ENCODE measurements around the gene ATRAID.

The ATRAID gene

DNA sequence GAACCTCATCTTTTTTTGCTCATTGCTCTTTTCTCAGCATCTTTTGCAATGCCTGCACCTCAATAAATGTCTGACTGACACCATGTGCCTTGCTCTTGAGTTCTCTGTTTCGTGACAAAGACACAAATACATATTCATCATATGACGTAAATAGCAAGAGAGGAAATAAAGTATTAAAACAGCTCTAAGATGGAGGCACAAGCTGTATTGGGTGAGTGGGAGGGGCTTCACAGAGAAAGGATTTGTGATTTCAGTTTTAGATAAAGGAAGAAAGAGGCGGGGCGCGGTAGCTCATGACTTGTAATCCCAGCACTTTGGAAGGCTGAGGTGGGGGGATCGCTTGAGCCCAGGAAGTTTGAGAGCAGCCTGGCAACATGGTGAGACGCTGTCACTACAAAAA, 8.2 kb downstream of the ATRAID start:
- no peak for DNase-seq

DNA sequence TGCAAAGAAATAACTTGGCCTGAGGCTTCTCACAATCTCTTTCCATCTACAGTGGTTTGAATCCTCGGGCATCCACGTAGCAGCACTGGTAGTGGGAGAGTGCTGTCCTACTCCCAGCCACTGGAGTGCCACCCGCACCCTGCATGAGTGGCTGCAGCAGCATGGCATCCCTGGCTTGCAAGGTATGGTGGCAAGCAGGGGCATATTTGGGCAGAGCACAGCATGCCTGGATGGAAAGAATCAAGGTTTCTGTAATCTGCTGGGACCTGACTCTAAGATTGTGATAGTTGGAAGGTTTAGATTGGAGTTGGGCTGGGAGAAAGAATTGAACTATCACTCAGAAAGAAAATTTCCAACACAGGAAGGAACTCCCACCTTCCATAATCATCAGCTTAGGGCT, 9.3 kb downstream of the ATRAID start:
- no peak for DNase-seq

DNA sequence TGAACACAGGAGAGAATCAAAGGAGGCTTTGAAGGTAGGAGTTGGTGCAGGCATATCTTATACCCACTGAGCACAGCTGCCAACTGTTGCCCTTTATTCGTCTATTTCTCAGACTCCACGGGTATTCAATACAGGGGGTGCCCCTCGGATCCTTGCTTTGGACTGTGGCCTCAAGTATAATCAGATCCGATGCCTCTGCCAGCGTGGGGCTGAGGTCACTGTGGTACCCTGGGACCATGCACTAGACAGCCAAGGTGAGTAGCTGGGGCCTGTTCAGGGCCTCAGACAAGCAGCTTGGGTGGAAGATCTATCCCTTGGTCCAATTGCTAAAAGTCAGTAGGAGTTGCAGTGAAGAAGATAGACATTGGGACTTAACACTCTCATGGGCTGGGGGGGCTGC, 10.6 kb downstream of the ATRAID start:
- DNase-seq = no peak

DNA sequence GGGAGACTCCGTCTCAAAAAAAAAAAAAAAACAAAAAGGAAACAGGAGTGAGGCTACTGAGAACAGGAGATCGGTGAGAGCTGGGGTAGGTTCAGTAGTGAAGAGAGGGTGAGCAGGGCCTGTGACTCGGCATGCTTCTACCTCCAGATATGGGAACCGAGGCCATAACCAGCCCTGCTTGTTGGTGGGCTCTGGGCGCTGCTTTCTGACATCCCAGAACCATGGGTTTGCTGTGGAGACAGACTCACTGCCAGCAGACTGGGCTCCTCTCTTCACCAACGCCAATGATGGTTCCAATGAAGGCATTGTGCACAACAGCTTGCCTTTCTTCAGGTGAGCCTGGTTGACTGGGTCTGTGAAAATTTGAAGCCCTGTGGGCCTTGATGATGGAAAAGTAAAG, 11.6 kb downstream of the ATRAID start:
- no peak for DNase-seq

DNA sequence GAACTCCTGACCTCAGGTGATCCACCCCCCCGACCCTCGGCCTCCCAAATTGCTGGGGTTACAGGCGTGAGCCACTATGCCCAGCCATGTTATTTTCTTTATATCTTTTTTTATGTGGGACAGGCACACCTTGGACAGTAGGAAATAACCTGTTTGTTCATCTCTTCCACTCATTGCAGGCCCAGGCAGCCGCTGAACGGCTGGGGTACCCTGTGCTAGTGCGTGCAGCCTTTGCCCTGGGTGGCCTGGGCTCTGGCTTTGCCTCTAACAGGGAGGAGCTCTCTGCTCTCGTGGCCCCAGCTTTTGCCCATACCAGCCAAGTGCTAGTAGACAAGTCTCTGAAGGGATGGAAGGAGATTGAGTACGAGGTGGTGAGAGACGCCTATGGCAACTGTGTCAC, 13.7 kb downstream of the ATRAID start:
- DNase-seq = no peak

DNA sequence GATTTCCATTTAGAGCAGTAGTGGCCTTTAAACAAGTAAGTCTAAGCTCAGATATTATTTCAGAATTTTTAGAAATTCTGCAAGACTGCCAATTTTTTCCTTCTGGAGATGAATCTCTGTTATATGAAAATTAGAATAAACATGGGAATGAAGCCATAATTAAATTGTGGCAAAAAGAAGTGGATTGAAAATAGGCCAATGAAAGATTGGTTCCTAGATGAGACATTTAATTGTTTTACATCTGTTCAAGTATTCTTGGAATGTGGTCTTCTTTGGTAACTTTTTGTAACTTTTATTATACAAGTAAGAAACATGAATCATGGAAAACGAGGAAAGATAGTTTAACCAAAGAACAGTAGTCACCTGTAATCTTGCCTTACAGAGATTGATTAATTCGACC, 15.7 kb downstream of the ATRAID start:
- DNase-seq = no peak

DNA sequence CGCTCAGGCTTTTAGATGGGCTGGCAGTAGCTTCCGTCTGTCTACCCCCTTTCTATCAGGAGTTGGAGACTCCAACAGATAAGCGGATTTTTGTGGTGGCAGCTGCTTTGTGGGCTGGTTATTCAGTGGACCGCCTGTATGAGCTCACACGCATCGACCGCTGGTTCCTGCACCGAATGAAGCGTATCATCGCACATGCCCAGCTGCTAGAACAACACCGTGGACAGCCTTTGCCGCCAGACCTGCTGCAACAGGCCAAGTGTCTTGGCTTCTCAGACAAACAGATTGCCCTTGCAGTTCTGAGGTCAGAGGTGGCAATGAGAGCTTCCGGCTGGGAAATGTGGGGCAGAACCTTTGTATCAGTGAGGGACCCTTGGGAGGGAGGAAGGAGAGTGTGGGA, 20.1 kb downstream of the ATRAID start:
- DNase-seq = no peak

DNA sequence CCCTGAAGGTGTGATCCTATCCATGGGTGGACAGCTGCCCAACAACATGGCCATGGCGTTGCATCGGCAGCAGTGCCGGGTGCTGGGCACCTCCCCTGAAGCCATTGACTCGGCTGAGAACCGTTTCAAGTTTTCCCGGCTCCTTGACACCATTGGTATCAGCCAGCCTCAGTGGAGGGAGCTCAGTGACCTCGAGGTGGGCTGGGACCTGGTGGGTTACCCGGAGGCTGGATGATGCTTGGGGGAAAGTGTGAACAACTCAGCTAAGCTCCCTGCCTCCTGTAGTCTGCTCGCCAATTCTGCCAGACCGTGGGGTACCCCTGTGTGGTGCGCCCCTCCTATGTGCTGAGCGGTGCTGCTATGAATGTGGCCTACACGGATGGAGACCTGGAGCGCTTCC, 21.5 kb downstream of the ATRAID start:
- DNase-seq = no peak

DNA sequence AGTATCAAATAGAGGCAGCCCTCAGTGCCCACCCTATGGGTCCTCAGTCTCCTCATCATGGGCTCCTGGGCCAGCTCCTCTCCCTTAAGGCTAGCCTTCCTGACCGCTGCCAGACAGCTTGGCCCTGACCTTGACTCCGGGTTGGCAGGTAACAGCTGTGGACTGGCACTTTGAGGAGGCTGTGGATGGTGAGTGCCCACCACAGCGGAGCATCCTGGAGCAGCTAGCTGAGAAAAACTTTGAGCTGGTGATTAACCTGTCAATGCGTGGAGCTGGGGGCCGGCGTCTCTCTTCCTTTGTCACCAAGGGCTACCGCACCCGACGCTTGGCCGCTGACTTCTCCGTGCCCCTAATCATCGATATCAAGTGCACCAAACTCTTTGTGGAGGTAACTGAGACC, 24.3 kb downstream of the ATRAID start:
- no peak for DNase-seq

DNA sequence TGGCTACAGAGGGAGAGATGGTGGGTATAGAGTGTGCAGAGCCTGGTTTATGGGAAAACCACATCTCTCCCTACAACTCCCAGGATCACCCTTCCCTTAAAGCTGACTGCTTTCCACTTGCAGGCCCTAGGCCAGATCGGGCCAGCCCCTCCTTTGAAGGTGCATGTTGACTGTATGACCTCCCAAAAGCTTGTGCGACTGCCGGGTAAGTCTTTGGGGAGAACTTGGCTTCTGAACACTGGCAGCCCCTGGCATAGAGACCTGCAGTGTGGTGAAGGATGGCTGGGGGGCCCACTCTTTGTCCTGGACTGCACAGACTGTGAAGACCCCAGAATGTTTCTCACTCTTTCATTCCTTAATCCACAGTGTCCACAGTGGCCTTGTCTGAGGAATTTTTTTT, 24.8 kb downstream of the ATRAID start:
- no peak for DNase-seq

DNA sequence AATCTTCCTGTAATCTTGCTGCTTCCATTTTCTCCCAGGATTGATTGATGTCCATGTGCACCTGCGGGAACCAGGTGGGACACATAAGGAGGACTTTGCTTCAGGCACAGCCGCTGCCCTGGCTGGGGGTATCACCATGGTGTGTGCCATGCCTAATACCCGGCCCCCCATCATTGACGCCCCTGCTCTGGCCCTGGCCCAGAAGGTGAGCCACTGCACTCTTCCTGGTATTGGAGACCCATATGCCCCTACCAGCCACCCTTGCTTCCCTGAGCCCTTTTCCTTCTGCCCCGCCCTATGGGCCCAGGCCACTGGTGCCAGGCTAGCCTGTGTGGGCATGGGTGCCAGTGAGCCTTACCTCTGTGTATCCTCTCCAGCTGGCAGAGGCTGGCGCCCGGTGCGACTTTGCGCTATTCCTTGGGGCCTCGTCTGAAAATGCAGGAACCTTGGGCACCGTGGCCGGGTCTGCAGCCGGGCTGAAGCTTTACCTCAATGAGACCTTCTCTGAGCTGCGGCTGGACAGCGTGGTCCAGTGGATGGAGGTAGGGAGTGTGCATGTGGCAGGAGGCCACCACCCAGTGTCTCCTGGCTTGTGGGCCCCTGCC, 25.6 kb downstream of the ATRAID start:
- no peak for DNase-seq

DNA sequence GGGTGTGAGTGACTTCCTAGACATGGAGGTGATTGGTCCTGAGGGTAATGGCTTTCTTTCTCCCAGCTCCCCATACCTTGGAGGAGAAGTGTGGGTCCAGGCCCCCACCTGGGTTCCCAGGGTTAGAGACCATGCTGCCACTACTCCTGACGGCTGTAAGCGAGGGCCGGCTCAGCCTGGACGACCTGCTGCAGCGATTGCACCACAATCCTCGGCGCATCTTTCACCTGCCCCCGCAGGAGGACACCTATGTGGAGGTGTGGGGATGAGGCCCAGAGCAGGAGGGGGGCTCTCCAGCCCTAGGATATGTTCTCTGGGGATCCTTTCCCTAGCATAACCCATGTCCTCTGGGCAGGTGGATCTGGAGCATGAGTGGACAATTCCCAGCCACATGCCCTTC, 27.1 kb downstream of the ATRAID start:
- no peak for DNase-seq

DNA sequence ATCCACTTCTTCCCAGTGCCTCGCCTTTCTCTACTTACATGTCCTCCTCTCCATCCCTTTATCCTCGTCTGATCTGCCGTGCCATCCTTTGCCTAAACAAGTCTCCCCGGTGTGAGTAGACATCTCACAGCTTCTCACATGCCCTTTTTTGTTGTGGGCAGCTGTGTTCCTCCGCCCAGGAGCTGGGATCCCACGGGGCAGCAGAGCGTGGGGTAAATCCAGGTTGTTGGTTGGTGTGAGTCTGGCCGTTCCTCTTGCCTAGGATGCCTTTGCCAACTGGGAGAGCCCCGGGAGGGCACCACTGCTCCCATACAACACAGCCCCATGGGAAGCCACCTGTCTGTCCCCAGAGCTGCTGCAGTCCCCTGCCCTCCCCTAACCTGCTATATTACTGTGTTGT, 28.6 kb downstream of the ATRAID start:
- no peak for DNase-seq

DNA sequence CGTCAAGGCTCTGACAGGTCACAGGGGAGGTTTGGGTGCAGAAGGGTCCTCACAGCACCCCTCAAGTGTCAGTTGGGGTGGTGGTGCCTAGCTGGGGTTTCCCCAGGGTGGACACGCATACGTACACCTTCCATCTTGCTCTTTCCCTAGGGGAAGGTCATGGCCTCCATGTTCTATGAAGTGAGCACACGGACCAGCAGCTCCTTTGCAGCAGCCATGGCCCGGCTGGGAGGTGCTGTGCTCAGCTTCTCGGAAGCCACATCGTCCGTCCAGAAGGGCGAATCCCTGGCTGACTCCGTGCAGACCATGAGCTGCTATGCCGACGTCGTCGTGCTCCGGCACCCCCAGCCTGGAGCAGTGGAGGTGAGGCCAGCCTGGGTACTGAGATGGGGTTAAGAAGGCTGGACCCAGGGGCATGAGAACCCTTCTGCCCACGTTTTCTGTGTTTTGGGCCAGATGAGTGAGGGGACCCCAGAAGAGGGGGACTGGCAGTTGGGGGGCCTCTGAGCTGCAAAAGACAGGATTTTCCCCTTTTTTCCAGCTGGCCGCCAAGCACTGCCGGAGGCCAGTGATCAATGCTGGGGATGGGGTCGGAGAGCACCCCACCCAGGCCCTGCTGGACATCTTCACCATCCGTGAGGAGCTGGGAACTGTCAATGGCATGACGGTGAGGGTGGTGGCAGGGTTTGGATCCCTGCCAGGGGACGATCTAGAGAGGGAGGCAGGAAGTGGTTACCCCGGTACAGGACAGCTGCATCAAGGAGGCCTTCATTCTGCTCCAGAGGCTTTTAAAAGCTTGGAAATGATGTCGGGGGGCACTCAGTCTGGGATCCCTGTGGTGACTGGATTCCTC, 30.1 kb downstream of the ATRAID start:
- no peak for DNase-seq

DNA sequence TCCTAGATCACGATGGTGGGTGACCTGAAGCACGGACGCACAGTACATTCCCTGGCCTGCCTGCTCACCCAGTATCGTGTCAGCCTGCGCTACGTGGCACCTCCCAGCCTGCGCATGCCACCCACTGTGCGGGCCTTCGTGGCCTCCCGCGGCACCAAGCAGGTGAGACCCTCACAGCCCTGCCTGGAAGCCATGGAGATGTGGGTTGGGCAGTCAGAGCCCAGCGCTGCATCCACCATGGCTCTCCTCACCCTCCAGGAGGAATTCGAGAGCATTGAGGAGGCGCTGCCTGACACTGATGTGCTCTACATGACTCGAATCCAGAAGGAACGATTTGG, 30.7 kb downstream of the ATRAID start:
- no peak for DNase-seq

DNA sequence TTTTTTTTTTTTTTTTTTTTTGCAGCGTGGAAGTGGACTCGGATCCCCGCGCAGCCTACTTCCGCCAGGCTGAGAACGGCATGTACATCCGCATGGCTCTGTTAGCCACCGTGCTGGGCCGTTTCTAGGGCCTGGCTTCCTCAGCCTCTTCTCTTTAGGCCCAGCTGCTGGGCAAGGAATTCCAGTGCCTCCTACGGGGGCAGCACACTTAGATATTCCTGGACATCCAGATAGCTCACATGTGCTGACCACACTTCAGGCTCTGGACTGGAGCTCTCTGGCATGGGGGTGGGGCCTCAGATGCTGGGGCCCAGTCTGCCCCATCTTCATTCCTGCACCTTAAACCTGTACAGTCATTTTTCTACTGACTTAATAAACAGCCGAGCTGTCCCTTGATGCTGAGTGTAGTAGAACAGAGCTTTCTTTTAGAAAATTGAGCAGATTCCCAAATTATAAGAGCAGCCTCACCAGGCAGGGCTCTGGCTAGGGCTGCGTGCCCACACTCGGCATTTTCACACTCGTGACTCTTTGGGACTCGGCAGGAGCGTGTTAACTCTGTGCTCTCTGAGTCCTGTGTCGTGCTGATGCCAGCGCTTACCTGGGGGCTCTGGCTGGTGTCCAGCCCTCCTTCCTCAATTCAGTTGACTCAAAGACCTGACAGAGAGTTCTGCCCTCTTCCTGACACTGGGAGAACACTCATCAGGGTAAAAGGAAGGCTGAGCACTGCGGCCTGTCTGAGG, 31.7 kb downstream of the ATRAID start:
- no peak for DNase-seq

DNA sequence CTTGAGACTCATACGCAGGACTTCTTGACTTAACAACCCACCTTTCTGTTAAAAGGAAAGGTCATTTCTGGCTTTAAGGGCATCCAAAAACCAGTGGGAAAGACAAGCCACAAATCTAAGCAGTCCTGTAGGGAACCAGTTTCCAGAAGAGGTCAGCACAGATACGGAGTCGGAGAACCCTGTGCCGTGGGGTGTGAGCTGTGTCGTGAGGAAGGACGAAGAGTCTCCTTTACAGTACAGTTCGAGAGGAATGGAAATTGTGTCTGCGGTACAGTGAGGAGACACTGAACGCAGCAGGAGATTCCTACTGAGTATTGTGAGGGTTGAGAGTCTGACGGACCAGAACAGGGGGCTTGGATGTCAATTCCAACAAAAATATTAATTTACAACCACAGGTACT, 33.3 kb downstream of the ATRAID start:
- no peak for DNase-seq

DNA sequence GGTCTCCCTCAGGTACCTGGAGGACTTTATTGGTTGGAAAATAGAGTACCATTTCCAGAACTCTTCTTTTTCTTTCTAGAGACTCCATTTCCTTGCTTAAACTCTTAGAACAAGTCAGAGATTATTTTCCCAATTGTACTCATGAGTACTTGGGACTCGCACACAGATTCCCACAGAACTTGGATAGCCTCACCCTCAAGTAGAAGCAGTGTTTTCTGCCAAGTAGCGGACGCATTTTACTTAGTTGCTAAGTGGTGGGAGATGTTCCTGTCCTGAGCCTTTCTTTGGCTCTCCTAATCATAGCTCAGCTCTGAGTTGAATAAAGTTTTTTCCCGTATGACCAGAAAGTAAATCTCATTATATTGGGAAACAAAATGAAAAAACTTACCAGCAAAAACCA, 33.8 kb downstream of the ATRAID start:
- no peak for DNase-seq

DNA sequence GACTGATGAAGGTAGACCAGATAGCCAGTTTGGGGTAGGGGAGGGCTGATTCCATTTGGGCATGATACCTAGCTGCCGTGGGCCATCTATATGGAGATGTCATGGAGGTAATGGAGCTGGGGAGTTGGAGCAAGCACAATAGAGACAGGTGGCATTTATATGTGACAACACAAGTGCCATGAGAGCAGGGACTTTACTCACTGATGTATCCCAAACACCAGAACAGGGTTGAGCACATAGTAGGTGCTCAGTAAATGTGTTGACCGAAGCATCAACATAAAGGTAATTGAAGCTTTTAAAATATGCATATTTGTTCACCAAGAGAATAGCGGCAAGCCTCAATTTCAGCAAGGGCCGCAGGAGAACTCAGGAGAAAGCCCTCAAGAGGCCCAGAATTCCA, 36.1 kb downstream of the ATRAID start:
- DNase-seq = no peak

DNA sequence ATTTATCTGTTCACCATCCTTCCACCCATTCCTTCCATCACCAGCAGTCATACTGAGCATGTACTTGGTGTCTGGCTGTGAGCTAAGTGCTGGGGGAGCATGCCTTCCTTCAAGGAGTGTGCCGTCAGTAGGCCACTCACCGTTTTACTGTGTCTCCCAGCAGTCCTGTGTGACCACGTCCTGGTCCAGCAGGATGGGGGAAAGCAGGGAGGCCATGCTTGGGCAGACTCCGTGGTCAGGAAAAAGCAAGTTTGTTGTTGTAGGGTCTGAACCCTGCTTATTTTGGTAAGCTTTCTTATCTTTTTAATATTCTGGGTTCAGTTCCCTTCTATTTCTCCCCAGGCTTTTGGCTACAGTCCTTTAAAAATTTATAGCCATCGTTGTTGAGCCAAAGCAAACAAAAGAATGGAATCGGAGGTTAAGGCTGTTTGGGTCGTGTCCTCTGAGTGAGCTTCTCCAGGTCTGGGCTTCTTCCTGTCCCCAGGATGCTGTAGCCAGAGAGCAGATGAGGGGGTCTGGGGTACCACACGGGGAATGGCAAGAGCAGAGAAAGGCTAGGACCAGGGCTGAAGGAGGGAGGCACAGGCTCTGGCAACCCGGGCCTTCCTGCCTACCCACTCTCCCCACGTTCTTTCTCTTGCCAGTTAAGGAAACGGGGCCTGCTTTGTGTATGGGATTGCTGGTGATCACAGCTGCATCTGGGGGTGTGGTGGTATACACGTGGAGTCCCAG, 37.5 kb downstream of the ATRAID start:
- DNase-seq = no peak

DNA sequence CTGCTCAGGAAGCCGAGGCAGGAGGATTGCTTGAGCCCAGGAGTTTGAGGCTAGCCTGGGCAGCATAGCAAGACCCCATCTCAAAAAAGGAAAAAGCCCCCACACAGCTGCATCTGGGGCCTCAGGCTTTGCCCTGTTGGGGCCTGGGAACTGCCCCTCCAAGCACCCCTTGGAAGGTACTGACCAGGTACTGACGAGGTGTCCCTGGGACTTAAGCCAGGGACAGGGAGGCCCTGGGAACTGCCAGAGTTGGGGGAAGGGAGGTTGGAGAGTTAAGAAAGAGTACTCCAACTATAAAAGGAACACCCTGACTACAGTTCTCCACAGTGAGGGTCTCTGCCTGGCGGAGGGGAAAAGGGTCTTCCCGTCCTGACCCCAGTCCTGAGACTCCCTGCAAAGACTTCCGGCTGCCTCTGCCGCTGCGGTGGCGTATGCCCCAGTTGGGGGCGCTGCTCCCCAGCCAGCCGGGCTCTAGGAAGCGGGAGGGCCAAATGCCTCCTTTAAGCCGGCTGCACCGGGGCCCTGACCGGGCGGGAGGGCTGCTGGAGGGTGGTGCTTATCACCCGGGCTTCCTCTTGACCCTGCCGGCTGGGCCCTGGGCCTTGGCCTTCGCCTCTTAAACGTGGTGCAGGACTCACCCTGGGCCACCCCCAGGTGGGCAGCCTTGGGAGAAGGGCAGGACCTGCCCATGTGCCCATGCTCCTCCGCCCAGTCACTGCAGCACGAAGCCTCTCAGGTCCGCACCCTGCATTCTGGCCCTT, 38.2 kb downstream of the ATRAID start:
- DNase-seq = peak; percentile 57

DNA sequence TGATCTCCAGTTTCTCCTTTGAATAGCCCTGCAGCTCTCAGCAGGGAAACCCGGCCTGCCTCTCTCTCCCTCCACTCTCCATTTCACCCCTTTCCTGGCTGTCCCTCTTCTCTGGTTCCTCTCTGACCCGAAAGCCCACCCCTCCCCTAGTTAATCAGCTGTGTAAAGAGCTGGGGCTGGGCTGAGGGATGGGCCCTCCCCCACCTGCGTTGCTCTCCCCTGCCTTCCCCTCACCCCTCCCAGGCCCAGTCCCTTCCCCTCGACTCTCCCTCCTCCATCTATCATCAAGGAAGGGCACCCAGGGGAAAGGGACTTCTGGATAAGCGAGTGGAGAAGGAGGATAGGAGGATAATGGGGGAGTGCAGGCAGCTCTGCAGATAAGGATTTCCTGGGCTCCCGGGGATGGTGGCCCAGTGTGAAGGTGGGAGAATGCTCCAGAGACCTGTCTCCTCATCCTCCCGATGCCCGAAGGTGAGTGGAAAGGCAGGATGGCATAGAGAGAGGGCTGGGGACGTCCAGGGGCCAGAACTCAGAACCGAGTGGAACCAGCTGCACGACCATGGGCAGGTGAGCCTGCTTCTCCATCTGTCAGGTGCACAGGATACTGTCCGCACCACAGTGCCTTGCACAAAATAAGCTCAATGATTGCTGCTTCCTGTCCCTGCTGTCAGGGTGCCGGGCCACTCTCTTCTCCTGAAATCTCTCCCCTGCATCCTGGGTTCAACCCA, 39.0 kb downstream of the ATRAID start:
- DNase-seq = no peak

All from stimulated activated CD4-positive, alpha-beta T cell treated with anti-CD3 and anti-CD28 coated beads, Interleukin-4, amount 100 ng/mL, for 1 hour (primary cell).